Fibroblast of skin of left quadriceps (primary cell): ENCODE data around the gene KBTBD4.
"Not testable (repeated sequence)": the region's sequence is repeated elsewhere in the genome, so short reads cannot be mapped to it uniquely, and the experiment has no call there.

Experiments
- DNase-seq, 2 experiments: peaks; one replicate each; pipeline ENCODE4 v3.0.0-alpha.2; 2013; ENCODE audit warnings: low read depth in 2 of 2

Gene KBTBD4

DNA sequence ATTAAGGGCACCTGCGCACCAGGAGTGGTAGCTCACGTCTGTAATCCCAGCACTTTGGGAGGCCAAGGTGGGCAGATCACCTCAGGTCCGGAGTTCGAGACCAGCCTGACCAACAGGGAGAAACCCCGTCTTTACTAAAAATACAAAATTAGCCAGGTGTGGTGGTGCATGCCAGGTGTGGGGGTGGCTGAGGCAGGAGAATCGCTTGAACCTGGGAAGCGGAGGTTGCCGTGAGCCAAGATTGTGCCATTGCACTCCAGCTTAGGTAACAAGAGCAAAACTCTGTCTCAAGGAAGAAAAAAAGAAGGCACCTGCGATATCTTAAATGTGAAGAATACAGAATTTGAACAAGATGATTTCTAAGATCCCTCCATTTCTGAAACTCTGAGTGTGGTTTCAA lies 52.7 kb downstream of the KBTBD4 start:
- DNase-seq, result not testable (repeated sequence)

DNA sequence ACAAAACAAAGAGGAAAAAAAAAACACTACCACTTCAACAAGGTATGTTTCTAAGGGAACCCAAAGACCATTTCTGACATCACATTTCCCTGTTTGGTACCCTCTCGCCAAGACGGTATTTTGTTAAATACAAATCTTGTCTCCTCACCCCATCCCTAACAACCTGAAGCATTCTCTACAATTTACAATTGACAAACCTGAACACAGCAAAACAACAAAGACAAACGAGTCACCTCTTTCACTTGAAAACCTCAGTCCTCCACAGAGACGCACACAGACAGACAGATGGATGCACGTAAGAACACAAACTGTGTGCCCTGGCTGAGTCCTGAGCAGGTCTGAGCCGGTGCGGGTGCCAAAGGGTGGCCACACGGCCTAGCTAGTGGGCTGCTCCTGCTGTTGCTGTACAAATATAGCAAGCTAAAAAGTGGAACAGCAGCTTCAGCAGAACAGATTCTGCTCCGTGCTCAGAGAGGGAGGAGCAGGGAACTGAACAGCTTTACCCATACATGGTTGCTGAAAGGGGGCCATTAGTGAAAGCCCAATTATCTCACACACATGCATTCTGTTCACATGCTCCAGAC lies 54.4 kb downstream of the KBTBD4 start:
- DNase-seq, result no peak

DNA sequence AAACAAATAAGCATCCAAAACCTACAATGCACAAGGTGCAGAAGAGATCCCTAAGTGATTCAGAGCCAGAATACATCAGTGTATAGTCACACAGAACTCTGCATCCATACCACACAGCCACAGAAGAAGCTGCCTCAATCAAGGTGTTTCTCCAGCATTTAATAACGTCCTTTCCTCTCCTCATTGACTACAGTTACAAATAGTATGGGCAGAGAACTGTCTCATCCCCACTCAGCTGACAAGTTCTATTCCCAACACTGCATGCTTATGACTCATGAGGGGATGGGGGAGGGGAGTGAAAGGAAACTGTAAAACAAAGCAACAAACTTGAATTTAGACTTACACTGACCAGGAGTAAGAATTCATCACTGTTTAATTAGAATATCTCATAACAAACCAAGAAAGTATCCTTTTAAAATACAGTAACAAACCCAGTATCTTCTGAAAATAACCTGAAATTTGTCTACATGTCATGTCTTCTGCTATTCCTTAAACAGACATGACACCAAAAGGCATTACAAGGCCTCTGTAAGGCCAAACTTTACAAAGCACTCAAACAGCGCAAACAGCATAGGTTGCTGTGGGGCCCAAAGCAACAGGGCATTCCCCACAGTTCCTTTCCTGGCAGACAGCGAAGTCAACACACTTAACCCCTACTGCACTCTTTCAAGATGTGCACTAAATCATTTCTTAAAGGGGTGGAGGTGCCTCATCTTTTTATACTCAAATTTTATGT lies 55.1 kb downstream of the KBTBD4 start:
- peak; percentile 47 to 50 for DNase-seq
